HL-60/S4 treated with retinoic acid at 250 ng/mL for 4 days and 3 days (cell line): ENCODE results near the gene CUBN.
"Not testable (repeated sequence)": the region's sequence is repeated elsewhere in the genome, so short reads cannot be mapped to it uniquely, and the experiment has no call there.

Experiments used
- in situ Hi-C: fragments of 300-500 bp; cut with MboI; formaldehyde crosslinking; loops from 2 replicates; pipeline ENCODE4 v1.7.0; 2022; ENCODE audit warnings: low sequenced_read_pairs

CUBN gene

GRCh38 chr10:17141504-17142229 is 12.1 kb upstream of the CUBN start:
- in situ Hi-C loops: no loop called here

- in situ Hi-C loops: no loop called here
Measured at GRCh38 chr10:17140386-17140761, 10.8 kb upstream of the CUBN start.

GRCh38 chr10:17138460-17139042 is 8.9 kb upstream of the CUBN start:
- in situ Hi-C loops: no loop called here

GRCh38 chr10:17134737-17135260 is 5.2 kb upstream of the CUBN start:
- in situ Hi-C loops: no loop called here

- in situ Hi-C loops: no loop called here
Measured at GRCh38 chr10:17134282-17134681, 4.7 kb upstream of the CUBN start.

- in situ Hi-C loops: no loop called here
Measured at GRCh38 chr10:17128261-17128660, 1.4 kb downstream of the CUBN start.

- in situ Hi-C loops: no loop called here
Measured at GRCh38 chr10:17126327-17126726, 3.3 kb downstream of the CUBN start.

- in situ Hi-C loops: no loop called here
Measured at GRCh38 chr10:17125206-17125893, 4.3 kb downstream of the CUBN start.

GRCh38 chr10:17123961-17124360 is 5.7 kb downstream of the CUBN start:
- in situ Hi-C loops: no loop called here

- in situ Hi-C loops: no loop called here
Measured at GRCh38 chr10:17122726-17123661, 6.6 kb downstream of the CUBN start.

GRCh38 chr10:17122052-17122451 is 7.6 kb downstream of the CUBN start:
- in situ Hi-C loops: no loop called here

GRCh38 chr10:17120694-17121093 is 8.9 kb downstream of the CUBN start:
- in situ Hi-C loops: no loop called here

GRCh38 chr10:17119845-17120244 is 9.8 kb downstream of the CUBN start:
- in situ Hi-C loops: no loop called here

GRCh38 chr10:17116193-17116592 is 13.4 kb downstream of the CUBN start:
- in situ Hi-C loops: no loop called here

GRCh38 chr10:17115683-17116082 is 13.9 kb downstream of the CUBN start:
- in situ Hi-C loops: no loop called here

- in situ Hi-C loops: not testable (repeated sequence)
Measured at GRCh38 chr10:17114878-17115444, 14.7 kb downstream of the CUBN start.

GRCh38 chr10:17113889-17114540 is 15.6 kb downstream of the CUBN start:
- in situ Hi-C loops: no loop called here

- in situ Hi-C loops: no loop called here
Measured at GRCh38 chr10:17113346-17113745, 16.3 kb downstream of the CUBN start.

- in situ Hi-C loops: no loop called here
Measured at GRCh38 chr10:17112566-17112965, 17.0 kb downstream of the CUBN start.
